ENCODE measurements around the gene TRRAP.

DNA sequence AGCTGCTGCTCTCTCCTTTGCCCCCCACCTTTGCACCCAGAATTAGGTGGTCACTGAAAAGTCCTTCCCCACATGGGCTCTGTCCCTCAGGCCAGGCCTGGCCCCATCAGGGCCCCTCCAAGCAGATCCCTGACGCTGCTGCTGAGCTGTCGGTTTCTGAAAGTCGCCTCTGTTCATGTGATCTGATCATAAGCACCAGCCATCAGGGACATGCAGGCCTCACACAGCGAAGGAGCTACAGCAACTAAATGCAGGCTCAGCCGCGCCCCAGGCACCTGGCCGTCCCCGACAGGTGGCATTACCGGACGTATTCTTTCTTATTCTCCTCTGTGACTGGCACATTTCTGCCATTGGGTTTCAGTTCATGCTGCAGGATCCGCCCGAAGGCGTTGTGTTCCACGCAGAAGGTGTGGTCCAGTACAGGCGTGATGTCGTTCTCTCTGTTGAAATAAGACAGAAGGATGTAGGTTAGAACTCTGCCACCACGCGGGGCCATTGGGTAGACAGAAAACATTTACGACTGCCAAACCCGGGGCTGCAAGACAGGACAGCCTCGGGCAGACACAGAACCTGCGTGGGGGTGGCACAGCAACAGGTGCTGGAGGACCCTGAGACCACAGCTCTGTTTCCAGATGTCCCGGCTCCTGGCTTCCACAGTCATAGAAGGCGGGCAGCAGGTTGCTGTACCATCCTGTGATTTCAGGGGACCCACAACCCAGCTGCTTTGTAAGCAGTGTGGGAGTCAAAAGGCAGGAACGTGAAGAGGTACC, 159.9 kb downstream of the TRRAP start:
- TF ChIP-seq, protein P1, sequence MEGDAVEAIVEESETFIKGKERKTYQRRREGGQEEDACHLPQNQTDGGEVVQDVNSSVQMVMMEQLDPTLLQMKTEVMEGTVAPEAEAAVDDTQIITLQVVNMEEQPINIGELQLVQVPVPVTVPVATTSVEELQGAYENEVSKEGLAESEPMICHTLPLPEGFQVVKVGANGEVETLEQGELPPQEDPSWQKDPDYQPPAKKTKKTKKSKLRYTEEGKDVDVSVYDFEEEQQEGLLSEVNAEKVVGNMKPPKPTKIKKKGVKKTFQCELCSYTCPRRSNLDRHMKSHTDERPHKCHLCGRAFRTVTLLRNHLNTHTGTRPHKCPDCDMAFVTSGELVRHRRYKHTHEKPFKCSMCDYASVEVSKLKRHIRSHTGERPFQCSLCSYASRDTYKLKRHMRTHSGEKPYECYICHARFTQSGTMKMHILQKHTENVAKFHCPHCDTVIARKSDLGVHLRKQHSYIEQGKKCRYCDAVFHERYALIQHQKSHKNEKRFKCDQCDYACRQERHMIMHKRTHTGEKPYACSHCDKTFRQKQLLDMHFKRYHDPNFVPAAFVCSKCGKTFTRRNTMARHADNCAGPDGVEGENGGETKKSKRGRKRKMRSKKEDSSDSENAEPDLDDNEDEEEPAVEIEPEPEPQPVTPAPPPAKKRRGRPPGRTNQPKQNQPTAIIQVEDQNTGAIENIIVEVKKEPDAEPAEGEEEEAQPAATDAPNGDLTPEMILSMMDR (IDR thresholded peaks at IDR 0.05), result no peak
- TF ChIP-seq POLR2A (IDR thresholded peaks at IDR 0.05), result no peak
